Measurements from ENCODE around the gene KLF15. TPM values are rescaled to one million over a fixed set of nuclear protein-coding genes. Genes with fewer than 3 reads are reported as not detected.
A peak's percentile ranks its signal among the peaks of the same experiment; 100 is the strongest.

The KLF15 gene
- total and polyA plus RNA-seq, 5 donors, result 24.0 to 38.4 (median 33.4) TPM

DNA sequence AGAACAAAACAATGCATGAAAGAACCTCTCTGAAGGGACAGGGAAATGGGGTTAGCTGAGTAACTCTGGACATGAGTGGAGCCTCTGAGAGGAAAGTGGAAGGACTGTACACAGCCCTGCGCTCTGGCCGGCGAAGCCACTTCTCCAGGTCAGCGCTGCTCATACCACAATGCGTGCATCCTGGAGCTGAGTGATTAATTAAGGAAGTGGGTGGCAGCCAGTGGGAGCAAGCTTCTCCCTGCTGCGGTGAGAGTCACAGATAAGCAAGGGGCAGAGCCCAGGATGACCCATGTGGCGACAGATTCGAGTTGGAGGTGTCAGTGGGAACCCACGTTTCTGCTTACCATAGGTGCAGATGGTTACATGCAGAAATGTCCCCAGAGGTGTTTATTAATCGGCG is 48.0 kb downstream of the KLF15 start:
- ATAC-seq (no peak), DNase-seq (no peak)
- no peak overlapping the region for H3K4me3 ChIP-seq (ENCODE audit: low read length)
- H3K9me3 ChIP-seq (ENCODE audit: control insufficient read depth, low read length), result no peaks in the 10 kb centered on the region
- WGBS, result 73% methylated on average over 11 of the region's 11 CpGs
- H3K4me1 ChIP-seq (ENCODE audit: control insufficient read depth, insufficient read depth, low read length), result no peaks in the 10 kb centered on the region
- no peaks in the 10 kb centered on the region for H3K27me3 ChIP-seq (ENCODE audit: control insufficient read depth, insufficient read depth)
- intact Hi-C loops (cut with DNase I), result no loop called here
- H3K27ac ChIP-seq (ENCODE audit: low read length), result no peak overlapping the region

DNA sequence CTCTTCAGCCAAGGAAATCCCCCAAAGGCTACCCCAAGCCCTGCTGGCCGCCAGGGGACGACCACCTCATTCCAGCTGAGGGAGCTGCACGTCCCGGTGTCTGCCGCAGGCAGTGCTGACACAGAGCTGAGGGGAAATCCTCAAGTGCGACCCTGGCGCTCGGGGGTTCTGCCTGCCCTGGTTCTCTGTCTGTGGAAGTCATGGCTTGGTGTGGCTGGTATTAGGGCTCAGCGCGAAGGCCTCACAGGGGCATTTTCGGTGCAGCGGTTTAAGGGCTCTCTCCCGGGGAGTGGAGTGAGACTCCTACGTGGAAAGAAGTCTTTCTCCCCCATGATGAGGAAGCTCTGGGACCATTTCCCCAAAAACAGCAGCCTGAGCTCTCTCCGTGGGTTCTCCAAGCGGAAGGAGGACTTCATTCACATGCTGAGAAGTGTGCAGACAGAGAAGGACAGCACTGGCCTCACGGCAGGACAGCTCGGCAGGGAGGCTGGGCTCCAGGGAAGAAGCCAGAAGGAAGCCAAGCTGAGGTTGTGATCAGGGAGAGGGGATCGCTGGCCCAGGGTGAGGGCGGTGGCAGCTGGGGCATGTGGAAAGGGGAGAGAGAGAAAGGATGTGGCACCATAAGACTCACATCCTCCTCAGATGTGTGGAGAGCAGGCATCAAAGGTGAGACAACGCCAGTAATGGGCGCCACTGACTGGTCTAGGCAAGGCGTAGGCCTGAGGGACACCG is 48.6 kb downstream of the KLF15 start:
- no peak overlapping the region for H3K4me3 ChIP-seq (ENCODE audit: low read length)
- no peaks in the 10 kb centered on the region for H3K27me3 ChIP-seq (ENCODE audit: control insufficient read depth, insufficient read depth)
- H3K27ac ChIP-seq (ENCODE audit: low read length), result no peak overlapping the region
- WGBS, result 92% methylated on average over 24 of the region's 24 CpGs
- intact Hi-C loops (cut with DNase I), result no loop called here
- no peaks in the 10 kb centered on the region for H3K9me3 ChIP-seq (ENCODE audit: control insufficient read depth, low read length)
- ATAC-seq (no peak), DNase-seq (no peak)
- no peaks in the 10 kb centered on the region for H3K4me1 ChIP-seq (ENCODE audit: control insufficient read depth, insufficient read depth, low read length)

DNA sequence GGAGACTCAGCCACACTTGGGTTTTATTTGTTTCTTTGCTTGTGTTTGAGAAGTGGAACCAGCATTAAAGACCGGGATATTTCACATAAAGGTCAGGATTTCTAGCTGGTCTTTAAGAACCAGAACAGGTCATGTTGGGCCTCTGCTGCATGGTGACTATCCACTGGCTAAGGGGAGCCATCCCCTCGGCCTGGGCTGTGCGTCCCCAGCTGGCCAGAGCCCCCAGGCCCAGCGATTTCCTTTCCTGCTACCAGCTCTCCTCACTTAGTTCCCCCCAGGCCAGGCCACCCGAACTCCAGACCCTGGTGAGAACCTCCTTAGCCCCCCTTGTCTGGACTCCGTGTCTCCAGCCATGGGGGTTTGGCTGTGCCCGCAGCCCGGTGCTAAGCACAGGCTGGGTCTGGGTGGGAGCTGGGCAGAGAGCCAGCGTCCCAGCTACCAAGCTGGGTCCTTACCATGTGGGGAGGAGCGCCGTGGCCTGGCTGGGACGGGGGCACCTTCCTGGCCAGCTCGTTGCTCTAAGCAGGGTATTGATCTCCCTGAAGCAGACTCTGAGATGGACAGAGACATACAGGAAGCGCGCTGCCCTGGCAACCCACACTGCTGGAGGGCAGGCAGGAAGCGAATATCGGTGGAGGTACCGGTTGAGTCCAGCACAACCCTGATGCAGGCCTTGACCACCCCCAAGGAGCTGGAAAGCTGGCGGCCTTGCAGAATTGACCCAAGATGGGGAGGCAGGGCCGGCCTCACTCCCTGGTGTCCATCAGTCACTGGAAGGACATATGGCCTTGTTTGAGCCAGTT is 49.4 kb downstream of the KLF15 start:
- H3K4me1 ChIP-seq (ENCODE audit: control insufficient read depth, insufficient read depth, low read length), result no peaks in the 10 kb centered on the region
- H3K4me3 ChIP-seq (ENCODE audit: low read length), result no peak overlapping the region
- no peaks in the 10 kb centered on the region for H3K9me3 ChIP-seq (ENCODE audit: control insufficient read depth, low read length)
- 85% methylated on average over 20 of the region's 20 CpGs for WGBS
- no peak overlapping the region for H3K27ac ChIP-seq (ENCODE audit: low read length)
- ATAC-seq (peak in 1 of 2 donors; percentile 16), DNase-seq (no peak)
- intact Hi-C loops (cut with DNase I), result no loop called here
- H3K27me3 ChIP-seq (ENCODE audit: control insufficient read depth, insufficient read depth), result no peaks in the 10 kb centered on the region

DNA sequence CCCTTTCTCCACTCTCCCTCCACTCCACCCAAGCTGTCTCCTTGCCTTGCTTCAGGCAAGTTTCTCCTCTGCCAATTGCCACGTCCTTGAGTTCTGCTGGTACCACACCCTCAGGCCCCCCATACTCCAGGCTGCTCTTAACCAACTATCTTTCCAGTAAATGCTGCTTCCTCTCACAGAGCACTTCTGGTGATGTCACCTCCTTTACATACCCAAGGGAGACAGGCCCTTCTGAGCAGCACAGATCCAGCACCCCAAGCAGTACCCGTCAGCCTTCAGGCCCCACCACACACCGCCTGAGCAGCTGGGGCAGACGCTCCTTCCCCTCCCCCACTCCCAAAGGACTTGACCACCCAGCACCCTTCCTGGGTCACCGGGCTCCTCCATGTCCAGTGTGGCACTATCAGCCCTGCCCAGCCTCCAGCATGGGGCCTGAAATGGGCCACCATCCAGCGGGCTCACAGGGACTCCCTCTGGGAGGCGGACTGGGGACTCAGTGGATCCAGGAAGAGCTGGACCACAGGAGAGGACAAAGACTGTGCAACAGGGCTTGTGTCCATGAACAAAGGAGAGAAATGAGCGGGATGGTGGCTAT is 50.2 kb downstream of the KLF15 start:
- no peak overlapping the region for H3K27ac ChIP-seq (ENCODE audit: low read length)
- peak in 1 of 2 donors; percentile 36 for ATAC-seq
- DNase-seq, result no peak
- intact Hi-C loops (cut with DNase I), result no loop called here
- no peak overlapping the region for H3K4me3 ChIP-seq (ENCODE audit: low read length)
- WGBS, result 84% methylated on average over 8 of the region's 8 CpGs
- no peaks in the 10 kb centered on the region for H3K4me1 ChIP-seq (ENCODE audit: control insufficient read depth, insufficient read depth, low read length)
- no peaks in the 10 kb centered on the region for H3K9me3 ChIP-seq (ENCODE audit: control insufficient read depth, low read length)
- H3K27me3 ChIP-seq (ENCODE audit: control insufficient read depth, insufficient read depth), result no peaks in the 10 kb centered on the region

DNA sequence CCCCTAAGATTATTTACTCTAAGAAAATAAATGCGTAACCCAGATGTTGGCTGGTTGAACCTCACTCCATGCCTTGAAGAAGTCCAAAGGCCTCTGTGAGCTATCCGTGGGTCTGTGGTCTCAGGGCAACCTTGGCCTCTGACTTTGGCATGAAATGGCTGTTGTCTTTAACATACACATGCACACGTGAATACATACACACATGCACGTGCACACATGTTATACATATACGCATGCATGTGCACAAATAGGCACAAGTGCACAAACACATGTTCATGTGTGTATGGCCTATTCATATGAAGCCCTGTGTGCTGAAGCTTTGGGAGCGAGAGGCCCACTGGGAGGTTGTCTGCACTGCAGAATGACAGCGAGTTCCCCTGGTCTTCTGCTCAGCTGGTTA is 50.8 kb downstream of the KLF15 start:
- H3K9me3 ChIP-seq (ENCODE audit: control insufficient read depth, low read length), result no peaks in the 10 kb centered on the region
- no peak for DNase-seq
- no peaks in the 10 kb centered on the region for H3K27me3 ChIP-seq (ENCODE audit: control insufficient read depth, insufficient read depth)
- no peak overlapping the region for H3K27ac ChIP-seq (ENCODE audit: low read length)
- WGBS, result 85% methylated on average over 7 of the region's 7 CpGs
- intact Hi-C loops (cut with DNase I), result no loop called here
- no peak overlapping the region for H3K4me3 ChIP-seq (ENCODE audit: low read length)
- ATAC-seq, result no peak
- H3K4me1 ChIP-seq (ENCODE audit: control insufficient read depth, insufficient read depth, low read length), result no peaks in the 10 kb centered on the region

DNA sequence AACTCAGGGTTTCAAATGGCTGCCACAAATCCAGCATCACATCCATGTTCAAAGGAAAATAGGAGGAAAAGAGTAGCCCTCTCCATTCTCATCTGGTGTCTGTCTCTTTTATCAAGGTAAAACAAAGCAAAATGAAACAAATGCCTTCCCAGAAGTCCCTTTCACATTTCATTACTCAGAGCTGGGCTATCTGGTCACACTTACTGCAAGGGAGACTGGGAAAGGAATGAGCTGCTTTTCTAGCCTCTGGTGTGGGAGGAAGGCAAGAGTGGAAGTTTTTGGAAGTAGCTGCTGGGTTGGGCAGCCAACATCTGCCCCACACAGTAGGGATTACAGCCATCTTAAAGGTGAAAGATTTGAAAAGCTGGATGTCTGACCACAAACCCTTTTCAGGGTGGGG is 51.8 kb downstream of the KLF15 start:
- Histone ChIP-seq H3K4me3 (ENCODE audit: low read length) (no peak overlapping the region), H3K9me3 (ENCODE audit: control insufficient read depth, low read length) (no peaks in the 10 kb centered on the region), H3K27me3 (ENCODE audit: control insufficient read depth, insufficient read depth) (no peaks in the 10 kb centered on the region), H3K4me1 (ENCODE audit: control insufficient read depth, insufficient read depth, low read length) (no peaks in the 10 kb centered on the region), H3K27ac (ENCODE audit: low read length) (no peak overlapping the region)
- intact Hi-C loops (cut with DNase I), result no loop called here
- ATAC-seq, result no peak
- DNase-seq, result no peak

DNA sequence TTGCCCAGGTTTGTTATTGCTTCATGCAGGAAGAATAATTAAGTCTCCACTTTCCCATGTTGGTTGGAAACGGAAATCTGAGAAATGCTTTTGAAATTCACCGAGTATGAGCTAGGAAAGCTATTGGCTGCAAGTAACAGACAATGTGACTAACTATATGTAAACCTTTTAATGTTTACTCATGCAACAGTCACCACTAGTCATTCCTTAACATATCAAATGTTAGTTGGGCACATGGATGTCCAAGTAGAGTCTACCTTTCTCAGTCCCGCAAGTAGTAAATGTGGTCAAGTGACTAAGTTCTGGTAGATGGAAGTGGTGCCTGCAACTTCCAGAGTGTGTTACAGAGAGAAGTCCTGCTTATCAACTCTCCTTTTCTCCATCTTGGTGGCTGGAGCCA is 52.5 kb downstream of the KLF15 start:
- Histone ChIP-seq H3K27me3 (ENCODE audit: control insufficient read depth, insufficient read depth) (no peaks in the 10 kb centered on the region), H3K27ac (ENCODE audit: low read length) (no peak overlapping the region), H3K4me3 (ENCODE audit: low read length) (no peak overlapping the region), H3K9me3 (ENCODE audit: control insufficient read depth, low read length) (no peaks in the 10 kb centered on the region), H3K4me1 (ENCODE audit: control insufficient read depth, insufficient read depth, low read length) (no peaks in the 10 kb centered on the region)
- no peak for ATAC-seq
- no peak for DNase-seq
- intact Hi-C loops (cut with DNase I), result loop anchor here in 1 of 4 donors (5.0 kb wide), 1 partner anchor 43 kb away; no protein-coding TSS in a partner anchor
- WGBS, result 62% methylated on average over 3 of the region's 3 CpGs

DNA sequence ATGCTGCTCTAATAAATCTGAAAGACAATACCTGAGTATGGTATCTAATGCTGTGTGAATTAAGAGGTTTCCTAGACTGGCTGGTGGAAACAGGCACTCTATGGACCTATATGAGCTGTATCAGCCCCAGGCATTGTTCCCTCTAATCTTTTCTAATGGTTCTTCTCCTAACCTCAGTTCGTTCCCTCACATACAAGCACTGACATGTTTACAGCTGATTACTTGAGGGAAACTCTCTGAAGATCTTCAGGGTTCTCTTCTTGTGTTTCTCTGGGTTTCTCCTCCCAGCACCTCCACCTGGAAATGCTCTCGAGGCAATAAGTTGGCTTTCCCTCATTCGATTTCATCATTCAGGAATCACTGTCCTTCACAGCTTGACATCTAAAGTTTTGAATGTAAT is 52.9 kb downstream of the KLF15 start:
- DNase-seq (no peak), ATAC-seq (no peak)
- 83% methylated on average over 3 of the region's 3 CpGs for WGBS
- Histone ChIP-seq H3K27me3 (ENCODE audit: control insufficient read depth, insufficient read depth) (no peaks in the 10 kb centered on the region), H3K9me3 (ENCODE audit: control insufficient read depth, low read length) (no peaks in the 10 kb centered on the region), H3K4me3 (ENCODE audit: low read length) (no peak overlapping the region), H3K27ac (ENCODE audit: low read length) (no peak overlapping the region), H3K4me1 (ENCODE audit: control insufficient read depth, insufficient read depth, low read length) (no peaks in the 10 kb centered on the region)
- intact Hi-C loops (cut with DNase I), result loop anchor here in 1 of 4 donors (5.0 kb wide), 1 partner anchor 43 kb away; no protein-coding TSS in a partner anchor

DNA sequence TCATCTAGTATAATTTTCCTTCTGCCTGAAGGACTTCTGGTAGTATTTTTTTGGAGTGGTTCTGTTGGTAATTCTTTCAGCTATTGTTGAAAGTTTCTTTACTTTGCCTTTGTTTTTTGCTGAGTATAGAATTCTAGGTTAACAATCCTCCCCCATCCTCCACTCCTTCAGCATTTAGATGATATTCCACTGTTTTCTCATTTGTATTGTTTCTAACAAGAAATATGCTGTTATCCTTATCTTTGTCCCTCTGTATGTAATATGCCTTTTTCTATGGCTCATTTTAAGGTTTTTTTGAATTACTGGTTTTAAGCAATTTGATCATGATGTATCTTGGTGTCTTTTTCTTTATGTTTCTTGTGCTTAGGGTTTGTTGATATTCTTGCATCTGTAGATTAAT is 53.9 kb downstream of the KLF15 start:
- DNase-seq (no peak), ATAC-seq (no peak)
- no peak overlapping the region for H3K27ac ChIP-seq (ENCODE audit: low read length)
- H3K9me3 ChIP-seq (ENCODE audit: control insufficient read depth, low read length), result no peaks in the 10 kb centered on the region
- intact Hi-C loops (cut with DNase I), result loop anchor here in 1 of 4 donors (5.0 kb wide), 1 partner anchor 44 kb away; no protein-coding TSS in a partner anchor
- H3K27me3 ChIP-seq (ENCODE audit: control insufficient read depth, insufficient read depth), result no peaks in the 10 kb centered on the region
- H3K4me3 ChIP-seq (ENCODE audit: low read length), result no peak overlapping the region
- no peaks in the 10 kb centered on the region for H3K4me1 ChIP-seq (ENCODE audit: control insufficient read depth, insufficient read depth, low read length)

DNA sequence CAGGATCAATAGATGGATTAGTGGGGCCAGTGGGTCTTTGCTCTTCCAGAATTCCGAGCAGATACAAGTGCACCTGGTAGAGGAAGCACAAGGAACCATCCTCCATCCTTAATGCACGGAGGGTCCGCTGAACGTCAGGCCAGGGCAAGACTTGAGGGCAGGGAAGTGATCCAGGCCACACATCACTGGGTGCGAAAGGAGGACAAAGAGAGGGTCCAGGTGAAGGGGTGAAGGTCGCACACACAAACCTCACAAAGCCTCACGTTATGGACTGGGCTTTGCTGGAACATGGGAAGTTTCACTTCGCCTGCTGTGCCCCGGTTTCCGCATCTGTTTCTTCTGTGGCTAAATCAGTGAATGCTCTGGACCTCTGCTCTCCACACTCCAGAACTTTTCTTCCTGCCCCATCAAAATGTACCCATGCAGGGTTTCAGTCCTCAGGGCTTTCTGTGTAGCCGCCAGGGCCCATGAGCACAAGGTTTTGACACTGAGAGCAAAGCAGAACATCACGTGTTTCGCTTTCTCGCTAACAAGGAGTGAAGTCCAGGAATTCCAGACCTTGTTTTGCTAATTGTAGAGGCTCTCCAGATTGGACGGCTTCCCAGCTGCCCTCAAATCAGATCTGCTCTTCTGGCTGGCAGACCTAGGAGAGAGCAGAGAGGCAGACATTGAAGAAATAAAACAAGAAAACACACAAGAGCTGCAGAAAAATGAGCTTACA is 56.3 kb downstream of the KLF15 start:
- no peaks in the 10 kb centered on the region for H3K4me1 ChIP-seq (ENCODE audit: control insufficient read depth, insufficient read depth, low read length)
- DNase-seq (peak; percentile 38 to 75 (median 71)), ATAC-seq (peak; percentile 88 to 93)
- H3K27ac ChIP-seq (ENCODE audit: low read length), result no peak overlapping the region
- H3K9me3 ChIP-seq (ENCODE audit: control insufficient read depth, low read length), result no peaks in the 10 kb centered on the region
- H3K4me3 ChIP-seq (ENCODE audit: low read length), result no peak overlapping the region
- H3K27me3 ChIP-seq (ENCODE audit: control insufficient read depth, insufficient read depth), result no peaks in the 10 kb centered on the region
- WGBS, result 72% methylated on average over 15 of the region's 15 CpGs
- intact Hi-C loops (cut with DNase I), result loop anchor here in 1 of 4 donors (5.0 kb wide), 1 partner anchor 46 kb away; no protein-coding TSS in a partner anchor
